WERI-Rb-1 (cell line): ENCODE results near the gene TRPM3.

Experiments used
- DNase-seq: peaks from one replicate; pipeline ENCODE4 v3.0.0-alpha.2; 2020
- H3K27ac ChIP-seq: fragments of 250-450 bp; sonication (Bioruptor Pico); 2 replicates; pipeline ENCODE4 v1.5.1; 2020; ENCODE audit warnings: mild to moderate bottlenecking, moderate library complexity
- H3K27me3 ChIP-seq: fragments of 250-450 bp; sonication (Bioruptor Pico); 2 replicates; pipeline ENCODE4 v1.5.1; 2021; ENCODE audit warnings: mild to moderate bottlenecking, low read depth, moderate library complexity; ENCODE audit not compliant: insufficient read depth, severe bottlenecking
- H3K36me3 ChIP-seq: fragments of 250-450 bp; sonication (Bioruptor Pico); 2 replicates; pipeline ENCODE4 v1.5.1; 2020; ENCODE audit warnings: mild to moderate bottlenecking, moderate library complexity
- H3K4me3 ChIP-seq: 2 replicates; pipeline ENCODE4 v1.5.1; 2011; ENCODE audit warnings: low read depth, mild to moderate bottlenecking, control low read depth, low read length
- H3K9me3 ChIP-seq: fragments of 250-450 bp; sonication (Bioruptor Pico); 2 replicates; pipeline ENCODE4 v1.5.1; 2021; ENCODE audit warnings: mild to moderate bottlenecking, moderate library complexity; ENCODE audit not compliant: severe bottlenecking
- CTCF ChIP-seq: IDR thresholded peaks from 2 replicates; pipeline ENCODE4 v1.5.1; 2011; ENCODE audit warnings: low read depth, mild to moderate bottlenecking, control low read depth, inconsistent platforms, low read length

Gene TRPM3

DNA sequence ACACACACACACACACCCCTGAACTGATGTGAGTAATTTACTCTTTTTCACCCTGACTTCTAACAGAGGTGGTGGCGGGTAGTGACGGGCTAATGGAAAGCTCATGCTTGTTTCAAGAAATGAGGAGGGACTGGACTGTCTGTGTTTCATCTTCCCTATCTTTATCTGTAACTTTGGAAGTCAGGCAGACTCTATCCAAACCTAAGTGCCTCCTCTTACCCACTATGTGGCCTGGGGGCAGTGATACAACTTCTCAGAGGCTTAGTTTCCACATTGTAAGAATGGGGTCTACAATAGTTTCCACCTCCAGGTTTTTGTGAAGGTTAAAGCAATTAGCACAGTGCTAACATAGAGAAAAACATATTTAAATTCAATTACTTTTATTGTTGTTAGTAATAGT is 5.9 kb upstream of the TRPM3 start:
- no peak overlapping the region for H3K4me3 ChIP-seq
- no peaks in the 10 kb centered on the region for H3K27me3 ChIP-seq
- H3K36me3 ChIP-seq = no peaks in the 10 kb centered on the region
- H3K27ac ChIP-seq = no peak overlapping the region
- H3K9me3 ChIP-seq = no peaks in the 10 kb centered on the region
- no peak for TF ChIP-seq CTCF
- no peak for DNase-seq

GRCh38 chr9:71122421-71122820 is 1.0 kb upstream of the TRPM3 start:
- no peak overlapping the region for H3K4me3 ChIP-seq
- H3K27ac ChIP-seq = no peak overlapping the region
- no peaks in the 10 kb centered on the region for H3K27me3 ChIP-seq
- no peaks in the 10 kb centered on the region for H3K36me3 ChIP-seq
- no peak for TF ChIP-seq CTCF
- no peaks in the 10 kb centered on the region for H3K9me3 ChIP-seq
- no peak for DNase-seq

GRCh38 chr9:71122022-71122275 is 528 bp upstream of the TRPM3 start:
- no peak for DNase-seq
- H3K27me3 ChIP-seq = no peaks in the 10 kb centered on the region
- H3K36me3 ChIP-seq = no peaks in the 10 kb centered on the region
- H3K9me3 ChIP-seq = no peaks in the 10 kb centered on the region
- TF ChIP-seq CTCF = no peak
- H3K4me3 ChIP-seq = no peak overlapping the region
- H3K27ac ChIP-seq = no peak overlapping the region

DNA sequence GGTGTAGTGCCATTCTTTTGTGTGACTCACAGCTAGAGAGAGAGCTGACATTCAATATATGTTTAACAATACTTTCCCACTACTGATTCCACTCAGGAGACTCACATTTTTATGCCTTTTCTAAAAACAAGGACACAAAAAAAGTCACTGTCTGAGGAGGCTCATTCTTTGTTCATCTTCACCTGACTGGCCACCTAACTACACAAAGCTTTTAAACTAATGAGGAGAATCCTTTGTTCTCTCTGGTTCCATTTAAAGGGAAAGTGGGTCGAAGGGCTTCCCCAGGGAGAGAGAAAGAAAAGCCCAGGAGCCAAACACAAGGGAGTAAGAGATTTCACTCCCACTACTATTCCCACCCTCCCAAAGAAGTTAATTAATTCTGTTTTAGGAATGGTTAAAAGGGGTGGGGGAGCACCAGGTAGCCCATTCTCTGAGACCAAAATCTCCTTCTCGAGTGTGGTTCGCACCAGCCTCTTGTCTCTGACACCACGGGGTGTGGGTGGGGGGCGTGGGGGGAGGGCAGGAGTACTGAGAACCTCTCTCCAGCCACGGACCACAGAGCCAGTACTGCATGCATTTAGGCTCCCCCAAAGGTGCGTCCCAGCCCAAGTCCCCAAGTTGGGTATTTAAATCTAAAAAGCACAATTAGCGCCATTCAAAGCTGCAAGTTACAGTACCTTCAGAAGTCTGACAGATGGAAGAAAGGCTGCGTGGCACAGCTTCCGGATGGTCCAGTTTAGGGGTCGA is 747 bp downstream of the TRPM3 start:
- H3K27ac ChIP-seq = no peak overlapping the region
- no peaks in the 10 kb centered on the region for H3K27me3 ChIP-seq
- H3K36me3 ChIP-seq = no peaks in the 10 kb centered on the region
- no peak for TF ChIP-seq CTCF
- no peak overlapping the region for H3K4me3 ChIP-seq
- H3K9me3 ChIP-seq = no peaks in the 10 kb centered on the region
- DNase-seq = no peak

- H3K9me3 ChIP-seq = no peaks in the 10 kb centered on the region
- no peak overlapping the region for H3K27ac ChIP-seq
- H3K27me3 ChIP-seq = no peaks in the 10 kb centered on the region
- no peak overlapping the region for H3K4me3 ChIP-seq
- H3K36me3 ChIP-seq = no peaks in the 10 kb centered on the region
- TF ChIP-seq CTCF = no peak
- DNase-seq = no peak
These were observed 1.7 kb downstream of the TRPM3 start for GRCh38 chr9:71119746-71120145.

DNA sequence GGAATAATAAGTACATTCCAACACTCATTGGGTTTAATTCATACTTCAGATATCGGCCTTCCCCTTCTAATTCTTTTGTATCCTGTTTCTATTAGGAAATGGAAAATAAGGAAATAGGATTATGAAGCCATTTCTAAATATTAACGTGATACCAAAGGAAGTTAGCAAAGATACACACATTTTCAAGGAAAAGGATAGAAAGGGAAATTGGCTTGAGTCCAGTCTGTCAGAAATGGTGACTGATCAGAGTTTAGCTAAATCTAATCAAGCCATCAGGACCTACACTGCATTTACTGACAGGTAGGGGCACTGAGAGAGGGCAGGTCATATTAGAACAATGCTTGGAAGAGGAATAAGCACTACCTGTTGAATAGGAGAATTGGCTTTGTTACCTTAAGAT is 3.1 kb downstream of the TRPM3 start:
- no peak for TF ChIP-seq CTCF
- H3K9me3 ChIP-seq = no peaks in the 10 kb centered on the region
- H3K27me3 ChIP-seq = no peaks in the 10 kb centered on the region
- H3K36me3 ChIP-seq = no peaks in the 10 kb centered on the region
- no peak overlapping the region for H3K27ac ChIP-seq
- DNase-seq = no peak
- H3K4me3 ChIP-seq = no peak overlapping the region
